Epithelial cell of esophagus (primary cell): ENCODE results near the gene CES4A.
"Not testable (repeated sequence)": the region's sequence is repeated elsewhere in the genome, so short reads cannot be mapped to it uniquely, and the experiment has no call there.

Experiments used
- DNase-seq: peaks from one replicate; pipeline ENCODE4 v3.0.0; 2010; ENCODE audit warnings: low read depth
- H3K4me3 ChIP-seq: 2 replicates; pipeline ENCODE4 v1.5.1; 2011; ENCODE audit warnings: mild to moderate bottlenecking, low read length, control low read depth
- CTCF ChIP-seq: IDR thresholded peaks from 2 replicates; pipeline ENCODE4 v1.5.1; 2011; ENCODE audit warnings: low read depth, mild to moderate bottlenecking, low read length, control low read depth, inconsistent platforms; ENCODE audit not compliant: insufficient read depth; ENCODE audit errors: missing control alignments

The CES4A gene

GRCh38 chr16:66949472-66949871 lies 38.9 kb upstream of the CES4A start:
- H3K4me3 ChIP-seq, result peak overlapping the region; percentile 63
- no peak for TF ChIP-seq CTCF
- DNase-seq, result no peak

- DNase-seq, result no peak
- peak overlapping the region; percentile 4 for H3K4me3 ChIP-seq
- TF ChIP-seq CTCF, result no peak
Measured at GRCh38 chr16:66950437-66950836, 38.0 kb upstream of the CES4A start.

GRCh38 chr16:66950971-66951790 lies 37.2 kb upstream of the CES4A start:
- TF ChIP-seq CTCF, result no peak
- no peak overlapping the region for H3K4me3 ChIP-seq
- no peak for DNase-seq

GRCh38 chr16:66952430-66953110 lies 35.8 kb upstream of the CES4A start:
- TF ChIP-seq CTCF, result no peak
- no peak for DNase-seq

GRCh38 chr16:66953462-66954096 lies 34.8 kb upstream of the CES4A start:
- no peak for TF ChIP-seq CTCF
- H3K4me3 ChIP-seq, result no peak overlapping the region
- DNase-seq, result peak; percentile 88

More at GRCh38 chr16:66952430-66953110, 35.8 kb upstream of the CES4A start:
- no peak overlapping the region for H3K4me3 ChIP-seq

GRCh38 chr16:66954097-66954659 lies 34.2 kb upstream of the CES4A start:
- peak; percentile 88 for TF ChIP-seq CTCF
- H3K4me3 ChIP-seq, result no peak overlapping the region
- DNase-seq, result peak; percentile 82

GRCh38 chr16:66955363-66956153 lies 32.8 kb upstream of the CES4A start:
- not testable (repeated sequence) for DNase-seq, H3K4me3 ChIP-seq

- not testable (repeated sequence) for H3K4me3 ChIP-seq, DNase-seq
Measured at GRCh38 chr16:66956154-66956457, 32.3 kb upstream of the CES4A start.
